Activated T-cell treated with anti-CD3 and anti-CD28 coated beads, Interleukin-2, amount 50 U/mL, for 48 hours (primary cell): ENCODE results near the gene BAIAP3.
A peak's percentile ranks its signal among the peaks of the same experiment; 100 is the strongest.

ENCODE experiments used
- DNase-seq, 2 experiments: peaks; one replicate each; pipeline ENCODE4 v3.0.0-alpha.2; 2020

Gene BAIAP3

DNA sequence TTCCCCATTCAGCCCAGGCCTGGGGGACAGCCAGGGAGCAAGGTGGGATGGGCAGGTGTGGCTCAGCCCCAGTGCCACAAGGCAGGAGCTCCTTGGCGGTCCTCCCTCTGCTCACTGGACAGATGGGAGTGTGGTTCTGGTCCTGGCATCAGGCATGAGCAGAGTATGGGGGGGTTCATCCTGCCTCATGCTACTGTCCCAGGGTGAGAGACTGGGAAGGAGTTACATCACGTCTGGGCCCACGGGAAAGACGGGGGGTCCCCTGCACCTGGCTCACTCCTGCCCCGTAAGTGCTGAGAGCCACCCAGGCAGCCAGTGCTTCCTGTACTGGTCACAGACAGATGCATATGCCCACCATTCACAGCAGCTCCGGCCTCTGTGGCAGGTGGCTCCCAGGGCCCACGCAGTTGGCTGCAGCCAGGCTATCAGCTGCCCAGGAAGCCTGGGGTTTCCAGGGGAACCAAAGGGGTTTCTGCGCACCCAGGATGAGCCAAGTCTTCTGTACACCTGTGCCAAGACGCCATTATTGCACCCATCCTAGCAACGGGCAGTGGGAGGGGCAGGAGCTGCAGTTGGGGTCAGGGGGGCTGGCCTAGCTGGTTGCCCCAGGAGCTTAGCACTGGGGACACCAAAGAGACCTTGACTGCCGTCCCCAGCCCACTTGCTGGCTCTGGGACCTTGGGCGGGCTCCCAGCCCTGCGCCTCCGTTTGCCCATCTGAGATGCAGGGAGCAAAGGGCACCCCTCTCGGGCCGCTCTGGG is 1.9 kb downstream of the BAIAP3 start:
- no peak for DNase-seq

DNA sequence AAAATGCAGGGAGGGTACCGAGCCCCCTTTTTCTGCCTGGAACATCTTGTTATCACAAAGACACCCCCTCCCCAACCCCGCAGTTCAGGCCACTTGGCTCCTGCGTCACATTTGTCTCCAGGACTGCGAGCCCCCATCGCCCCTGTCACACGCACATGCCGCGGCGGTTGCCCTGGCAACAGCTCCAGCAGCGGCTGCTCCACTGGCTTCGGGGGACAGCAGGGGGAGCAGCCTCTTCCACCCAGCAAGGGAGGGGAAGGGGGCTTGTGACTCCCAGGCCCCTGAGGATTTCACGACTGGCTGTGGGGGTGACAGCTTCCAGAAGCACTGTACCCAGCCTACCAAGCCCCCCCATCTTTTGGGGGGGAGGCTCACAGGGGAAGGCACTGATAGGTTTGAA is 2.6 kb downstream of the BAIAP3 start:
- DNase-seq = no peak

DNA sequence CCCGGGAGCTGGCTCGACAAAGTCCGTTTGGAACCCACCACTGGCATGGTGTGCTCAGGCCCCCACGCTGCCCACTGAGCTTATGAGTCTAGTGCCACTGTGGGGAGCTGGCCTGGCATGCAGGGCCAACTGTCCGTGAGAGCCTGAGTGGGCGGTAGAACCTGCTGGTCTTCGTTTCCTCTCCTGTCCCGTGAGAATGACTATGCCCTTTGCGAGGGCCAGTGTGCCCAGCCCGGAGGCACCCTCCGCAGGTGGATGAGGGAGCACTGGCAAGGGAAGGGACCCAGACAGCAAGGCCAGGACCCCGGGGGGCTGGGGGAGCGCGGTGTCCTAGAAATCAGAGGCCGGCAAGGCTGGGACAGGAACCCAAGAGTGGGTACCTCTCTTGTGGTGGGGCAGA is 3.2 kb downstream of the BAIAP3 start:
- DNase-seq = no peak

DNA sequence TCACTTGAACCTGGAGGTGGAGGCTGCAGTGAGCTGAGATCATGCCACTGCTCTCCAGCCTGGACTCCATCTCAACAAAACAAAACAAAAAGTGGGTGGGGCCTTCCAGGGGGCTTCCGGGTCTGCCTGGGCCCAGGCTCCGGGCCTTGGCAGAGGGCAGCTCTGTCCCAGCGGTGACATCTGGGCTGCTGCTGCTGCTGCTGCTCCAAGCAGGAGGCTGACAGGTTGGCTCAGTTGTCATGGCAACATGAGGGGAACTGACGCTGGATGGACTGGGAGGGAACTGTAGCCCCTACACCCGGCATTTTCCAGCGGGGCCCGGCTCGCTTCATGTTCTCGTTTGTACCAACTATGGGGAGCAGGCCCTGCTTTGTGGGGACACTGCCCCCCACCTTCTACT is 4.0 kb downstream of the BAIAP3 start:
- DNase-seq = no peak

DNA sequence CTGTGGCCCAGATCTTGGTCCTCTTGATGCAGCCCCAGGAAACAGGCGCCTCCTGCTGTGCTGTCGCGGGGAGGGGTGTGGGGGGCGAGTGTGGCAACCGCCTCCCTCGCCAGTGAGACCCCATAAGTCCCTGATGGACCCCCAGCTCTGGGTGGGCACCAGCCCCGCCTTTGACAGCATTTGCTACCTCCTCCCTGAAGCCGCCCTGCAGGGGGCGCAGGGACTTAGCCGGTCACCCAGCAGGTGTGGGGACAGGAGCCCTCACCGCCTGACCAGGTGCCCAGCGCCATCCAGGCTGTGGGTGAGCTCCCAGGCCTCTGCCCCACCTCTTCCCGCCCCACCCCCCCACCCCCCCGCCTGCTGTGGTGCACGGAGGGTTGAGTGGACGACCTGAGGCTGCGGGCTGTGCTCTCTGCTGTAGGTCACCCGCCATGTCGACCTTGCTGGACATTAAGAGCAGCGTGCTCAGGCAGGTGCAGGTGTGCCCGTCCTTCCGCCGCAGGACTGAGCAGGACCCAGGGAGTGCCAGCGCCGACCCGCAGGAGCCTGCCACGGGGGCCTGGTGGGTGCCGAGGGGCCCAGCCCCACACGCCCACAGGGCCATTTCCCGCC is 4.8 kb downstream of the BAIAP3 start:
- DNase-seq = no peak

DNA sequence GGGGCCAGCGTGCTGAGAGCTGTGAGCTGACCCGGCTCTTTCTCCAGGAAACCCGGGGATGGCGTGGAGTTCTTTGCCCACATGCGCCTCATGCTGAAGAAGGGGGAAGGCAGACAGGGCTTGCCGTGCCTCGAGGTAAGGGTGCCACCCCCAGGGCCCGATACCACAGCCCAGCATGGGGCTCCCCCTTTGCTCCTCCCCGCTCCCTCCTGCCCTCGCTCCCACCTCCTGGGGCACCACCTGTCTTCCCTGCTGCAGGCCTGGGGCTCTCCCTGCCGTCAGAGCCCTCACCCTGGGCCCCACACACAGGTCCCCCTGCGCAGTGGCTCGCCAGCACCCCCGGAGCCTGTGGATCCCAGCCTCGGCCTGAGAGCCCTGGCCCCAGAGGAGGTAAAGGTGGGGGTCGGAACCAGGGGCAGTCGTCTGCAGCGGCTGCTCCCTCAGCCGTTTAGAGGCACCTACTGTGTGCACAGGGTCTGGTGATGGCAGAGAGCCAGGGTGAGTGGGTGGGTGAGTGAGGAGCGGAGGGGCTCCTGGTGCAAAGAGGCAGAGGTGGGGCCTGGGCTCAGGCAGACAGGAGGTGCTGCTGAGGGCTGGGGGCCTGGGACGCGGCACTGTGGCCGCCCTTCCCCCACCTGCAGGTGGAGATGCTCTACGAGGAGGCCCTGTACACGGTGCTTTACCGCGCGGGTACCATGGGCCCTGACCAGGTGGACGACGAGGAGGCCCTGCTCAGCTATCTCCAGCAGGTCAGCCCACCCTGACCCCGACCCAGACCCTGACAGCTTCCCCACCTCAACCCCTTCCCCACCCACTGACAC is 5.6 kb downstream of the BAIAP3 start:
- DNase-seq = no peak

DNA sequence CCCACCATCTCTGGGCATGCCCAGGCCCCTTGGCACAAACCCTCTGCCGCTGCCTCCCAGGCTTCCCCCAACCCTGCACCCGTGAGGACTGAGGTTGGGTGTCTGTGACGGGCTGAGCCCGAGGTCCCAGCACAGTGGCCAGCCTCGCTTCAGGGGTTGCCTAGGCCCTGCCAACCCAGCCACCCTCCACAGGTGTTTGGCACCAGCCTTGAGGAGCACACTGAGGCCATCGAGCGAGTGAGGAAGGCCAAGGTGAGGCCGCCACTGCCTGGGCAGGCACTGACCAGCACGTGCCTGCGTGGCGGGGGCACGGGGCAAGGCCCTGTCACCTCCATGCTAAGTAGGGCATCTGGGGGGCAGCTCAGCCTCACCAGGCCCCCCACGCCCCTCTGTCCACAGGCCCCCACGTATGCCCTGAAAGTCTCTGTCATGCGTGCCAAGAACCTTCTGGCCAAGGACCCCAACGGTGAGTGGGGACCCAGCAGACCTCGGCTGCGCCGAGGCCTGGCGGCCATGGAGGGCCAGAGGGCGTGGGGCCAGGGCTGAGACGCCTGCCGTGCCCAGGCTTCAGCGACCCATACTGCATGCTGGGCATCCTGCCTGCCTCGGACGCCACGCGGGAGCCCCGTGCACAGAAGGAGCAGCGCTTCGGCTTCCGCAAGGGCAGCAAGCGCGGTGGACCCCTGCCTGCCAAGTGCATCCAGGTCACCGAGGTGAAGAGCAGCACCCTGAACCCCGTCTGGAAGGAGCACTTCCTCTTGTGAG is 7.5 kb downstream of the BAIAP3 start:
- no peak for DNase-seq

DNA sequence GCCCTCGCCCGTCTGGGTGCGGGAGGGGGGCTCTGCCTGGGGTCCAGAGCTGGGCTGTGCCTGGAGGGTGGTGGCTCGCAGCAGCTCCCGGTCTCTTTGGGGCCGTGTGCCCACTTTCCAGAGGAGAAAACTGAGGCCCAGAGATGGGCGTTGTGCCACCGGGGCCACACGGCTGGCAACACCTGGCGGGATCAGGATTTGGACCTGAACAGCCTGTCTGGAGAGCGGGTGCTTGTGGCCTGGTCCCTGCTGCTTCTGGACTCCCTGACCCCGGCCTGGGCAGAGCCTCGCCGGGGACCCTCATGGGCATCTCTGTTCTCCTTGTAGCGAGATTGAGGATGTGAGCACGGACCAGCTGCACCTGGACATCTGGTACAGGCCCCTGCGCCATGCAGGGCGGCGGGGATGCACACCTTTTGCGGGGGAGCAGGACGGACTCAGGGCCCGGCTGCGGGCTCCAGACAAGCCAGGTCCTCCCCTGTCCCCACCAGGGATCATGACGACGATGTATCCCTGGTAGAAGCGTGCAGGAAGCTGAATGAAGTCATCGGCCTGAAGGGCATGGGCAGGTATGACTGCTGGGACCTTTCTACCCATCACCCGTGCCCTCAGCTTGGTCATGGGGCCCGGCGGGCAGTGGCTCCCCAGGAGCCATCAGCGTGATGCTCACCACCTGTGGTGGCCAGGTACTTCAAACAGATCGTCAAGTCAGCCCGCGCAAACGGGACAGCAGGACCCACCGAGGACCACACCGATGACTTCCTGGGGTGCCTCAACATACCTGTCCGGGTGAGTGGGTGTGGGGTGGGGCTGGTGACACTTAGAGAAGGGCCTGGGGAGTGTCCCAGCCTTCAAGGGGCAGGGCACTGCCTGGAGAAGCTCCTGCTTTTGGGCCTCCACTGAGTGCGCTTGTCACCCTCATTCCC is 8.3 kb downstream of the BAIAP3 start:
- no peak for DNase-seq

DNA sequence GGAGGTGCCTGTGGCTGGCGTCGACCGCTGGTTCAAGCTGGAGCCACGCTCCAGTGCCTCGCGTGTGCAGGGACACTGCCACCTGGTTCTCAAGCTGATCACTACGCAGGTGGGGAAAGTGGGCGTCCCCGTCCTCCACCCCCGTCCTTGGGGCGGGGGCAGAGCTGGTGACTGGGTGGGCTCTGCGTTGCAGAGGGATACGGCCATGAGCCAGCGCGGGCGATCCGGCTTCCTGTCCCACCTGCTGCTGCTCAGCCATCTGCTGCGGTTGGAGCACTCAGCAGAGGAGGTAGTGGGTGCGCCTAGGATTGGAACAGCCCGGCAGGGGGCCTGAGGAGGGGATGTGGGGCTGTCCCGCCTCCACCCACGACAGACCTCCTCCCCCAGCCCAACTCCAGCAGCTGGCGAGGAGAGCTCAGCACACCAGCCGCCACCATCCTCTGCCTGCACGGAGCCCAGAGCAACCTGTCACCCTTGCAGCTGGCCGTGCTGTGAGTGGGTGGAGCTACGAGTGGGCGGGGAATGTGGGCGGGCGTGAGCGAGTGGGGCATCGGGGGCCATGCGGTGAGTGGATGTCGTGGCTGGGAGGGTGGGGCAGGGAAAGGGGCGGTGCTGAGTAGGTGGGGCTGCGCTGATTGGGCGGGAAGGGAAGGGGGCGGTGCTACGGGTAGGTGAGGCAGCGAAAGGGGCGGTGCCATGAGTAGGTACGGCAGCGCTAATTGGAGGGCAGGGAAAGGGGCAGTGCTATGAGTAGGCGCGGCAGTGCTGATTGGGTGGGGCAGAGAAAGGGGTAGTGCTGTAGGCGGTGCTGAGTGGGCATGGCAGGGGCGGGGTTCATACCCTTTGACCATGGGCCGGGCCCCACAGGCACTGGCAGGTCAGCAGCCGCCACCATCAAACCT is 9.3 kb downstream of the BAIAP3 start:
- peak; percentile 94 for DNase-seq

DNA sequence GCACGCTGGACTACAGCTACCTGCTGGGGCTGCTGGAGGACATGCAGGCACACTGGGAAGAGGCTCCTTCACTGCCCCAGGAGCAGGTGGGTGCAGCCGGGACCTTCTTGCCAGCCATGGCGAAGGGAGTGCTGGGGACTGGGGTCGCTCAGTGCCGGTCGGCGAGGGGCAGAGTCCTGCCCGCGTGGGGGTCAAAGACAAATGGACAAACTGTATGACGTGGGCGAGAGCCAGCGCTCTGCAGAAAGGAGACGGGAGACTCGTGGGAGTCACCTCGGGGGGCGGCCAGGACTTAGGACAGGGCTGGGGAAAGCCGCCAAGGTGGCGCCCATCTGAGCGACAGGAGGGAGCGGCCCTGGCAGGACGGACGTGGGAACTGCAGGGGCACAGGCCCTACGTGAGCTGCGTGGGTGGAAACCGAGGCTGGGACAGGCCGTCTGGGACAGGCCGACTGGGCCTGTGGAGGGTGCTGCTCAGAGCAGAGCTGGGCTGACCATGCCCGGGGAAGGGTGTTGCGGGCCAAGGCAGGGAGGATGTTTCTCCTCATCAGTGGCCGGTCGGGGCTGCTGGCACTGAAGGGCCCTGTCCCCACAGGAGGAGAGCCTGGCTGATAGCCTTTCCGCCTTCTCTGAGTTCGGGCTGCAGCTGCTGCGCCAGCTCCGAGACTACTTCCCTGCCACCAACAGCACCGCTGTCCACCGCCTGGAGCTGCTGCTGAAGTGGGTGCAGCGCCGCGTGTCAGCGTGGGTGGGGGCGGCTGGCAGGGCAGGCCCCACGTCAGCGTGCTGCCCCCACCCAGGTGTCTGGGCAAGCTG is 10.2 kb downstream of the BAIAP3 start:
- DNase-seq = no peak

DNA sequence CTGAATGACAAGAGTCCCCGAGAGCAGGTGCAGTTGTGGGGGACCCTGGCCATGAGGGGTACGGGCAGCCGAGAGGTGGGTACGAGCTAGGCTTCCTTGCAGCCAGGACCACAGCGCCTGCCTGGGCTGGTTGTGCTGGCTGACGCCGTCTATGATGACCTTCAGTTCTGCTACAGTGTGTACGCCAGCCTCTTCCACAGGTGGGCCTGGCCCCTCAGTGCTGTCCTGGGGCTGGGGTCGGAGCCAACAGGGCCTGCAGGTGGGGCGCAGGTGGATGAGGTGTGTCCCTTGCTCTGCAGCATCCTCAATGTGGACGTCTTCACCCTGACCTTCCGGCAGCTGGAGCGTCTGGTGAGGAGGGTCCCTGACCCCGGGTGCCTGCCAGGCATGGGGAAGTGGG is 11.1 kb downstream of the BAIAP3 start:
- DNase-seq = no peak

DNA sequence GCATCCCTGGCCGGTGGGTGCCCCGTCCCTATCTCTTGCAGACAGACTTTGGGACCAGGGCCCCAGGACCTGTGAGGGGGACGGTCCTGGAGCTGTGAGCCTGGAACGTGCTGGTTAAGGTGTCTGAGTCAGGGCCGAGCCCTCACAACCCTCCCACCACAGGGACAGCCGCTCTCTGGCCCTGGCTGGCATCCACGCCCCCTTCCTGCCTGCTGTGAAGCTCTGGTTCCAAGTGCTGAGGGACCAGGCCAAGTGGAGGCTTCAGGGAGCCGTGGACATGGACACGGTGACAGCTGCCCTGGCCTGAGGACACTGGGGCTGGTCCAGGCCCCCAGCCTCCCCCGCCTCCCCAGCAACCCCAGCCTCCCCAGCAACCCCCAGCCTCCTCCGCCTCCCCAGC is 11.6 kb downstream of the BAIAP3 start:
- no peak for DNase-seq

DNA sequence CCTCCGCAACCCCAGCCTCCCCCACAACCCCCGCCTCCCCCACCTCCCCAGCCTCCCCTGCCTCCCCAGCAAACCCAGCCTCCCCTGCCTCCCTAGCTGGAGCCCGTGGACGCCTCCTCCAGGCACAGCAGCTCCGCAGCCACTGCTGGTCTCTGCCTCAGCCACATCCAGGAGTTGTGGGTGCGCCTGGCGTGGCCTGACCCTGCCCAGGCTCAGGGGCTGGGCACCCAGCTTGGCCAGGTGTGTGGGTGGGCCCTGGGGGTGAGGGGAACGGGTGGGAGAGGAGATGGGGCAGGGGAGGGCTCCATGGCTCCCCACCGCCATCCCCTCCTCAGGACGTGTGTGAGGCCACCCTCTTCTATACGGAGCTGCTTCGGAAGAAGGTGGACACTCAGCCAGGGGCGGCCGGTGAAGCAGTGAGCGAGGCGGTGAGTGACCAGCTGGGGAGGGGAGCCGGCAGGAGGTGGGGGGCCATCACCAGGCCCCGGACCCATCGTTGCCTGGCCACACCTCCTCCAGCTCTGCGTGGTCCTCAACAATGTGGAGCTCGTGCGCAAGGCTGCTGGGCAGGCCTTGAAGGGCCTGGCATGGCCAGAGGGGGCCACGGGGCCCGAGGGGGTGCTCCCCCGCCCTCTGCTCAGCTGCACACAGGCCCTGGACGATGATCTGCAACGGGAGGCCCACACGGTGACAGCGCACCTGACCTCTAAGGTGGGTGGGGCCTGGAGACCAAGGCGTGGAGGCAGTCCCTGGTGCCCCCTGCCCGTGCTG is 12.4 kb downstream of the BAIAP3 start:
- DNase-seq = no peak

DNA sequence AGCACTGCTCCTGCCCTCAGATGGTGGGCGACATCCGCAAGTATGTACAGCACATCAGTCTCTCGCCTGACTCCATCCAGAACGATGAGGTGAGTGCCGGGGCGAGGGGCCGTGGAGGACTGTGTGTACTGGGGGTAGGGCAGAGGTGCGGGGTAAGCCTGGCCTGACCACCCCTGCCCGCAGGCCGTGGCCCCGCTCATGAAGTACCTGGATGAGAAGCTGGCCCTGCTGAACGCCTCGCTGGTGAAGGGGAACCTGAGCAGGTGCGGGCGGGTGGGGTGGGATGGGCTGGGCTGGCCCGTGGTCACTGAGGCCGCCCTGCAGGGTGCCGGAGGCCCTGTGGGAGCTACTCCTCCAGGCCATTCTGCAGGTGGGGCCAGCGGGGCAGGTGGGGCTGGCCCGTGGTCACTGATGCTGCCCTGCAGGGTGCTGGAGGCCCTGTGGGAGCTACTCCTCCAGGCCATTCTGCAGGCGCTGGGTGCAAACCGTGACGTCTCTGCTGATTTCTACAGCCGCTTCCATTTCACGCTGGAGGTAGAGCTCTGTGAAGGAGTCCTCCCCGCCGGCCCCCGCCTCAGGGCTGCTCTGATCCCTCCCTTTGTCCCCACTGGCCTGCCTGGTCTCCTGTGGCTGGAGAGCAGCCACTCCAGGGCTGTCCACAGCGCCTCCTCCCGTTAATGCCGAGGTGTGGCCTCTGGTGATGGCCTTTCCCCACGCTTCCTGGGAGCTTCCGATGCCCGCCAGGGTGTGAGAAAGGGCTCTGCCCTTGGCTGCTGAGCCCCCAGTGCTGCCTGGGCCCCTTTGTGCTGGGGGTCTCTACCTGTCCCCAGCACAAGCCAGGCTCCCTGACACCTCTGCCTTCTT is 13.2 kb downstream of the BAIAP3 start:
- DNase-seq = no peak

DNA sequence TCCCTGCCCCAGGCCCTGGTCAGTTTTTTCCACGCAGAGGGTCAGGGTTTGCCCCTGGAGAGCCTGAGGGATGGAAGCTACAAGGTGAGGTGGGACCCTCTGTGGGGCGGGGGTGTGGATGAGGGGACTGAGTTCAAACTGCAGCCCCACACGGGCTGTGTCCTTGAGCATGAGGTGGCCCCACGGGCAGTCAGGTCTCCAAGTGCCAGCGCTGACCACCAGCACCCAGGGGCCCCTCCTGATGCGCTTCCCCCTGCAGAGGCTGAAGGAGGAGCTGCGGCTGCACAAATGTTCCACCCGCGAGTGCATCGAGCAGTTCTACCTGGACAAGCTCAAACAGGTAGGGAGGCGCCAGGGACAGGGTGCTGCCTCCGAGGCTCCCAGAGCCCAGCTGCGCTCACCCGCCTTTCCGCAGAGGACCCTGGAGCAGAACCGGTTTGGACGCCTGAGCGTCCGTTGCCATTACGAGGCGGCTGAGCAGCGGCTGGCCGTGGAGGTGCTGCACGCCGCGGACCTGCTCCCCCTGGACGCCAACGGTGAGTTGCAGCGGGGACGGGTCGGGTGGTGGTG is 13.9 kb downstream of the BAIAP3 start:
- DNase-seq = no peak

DNA sequence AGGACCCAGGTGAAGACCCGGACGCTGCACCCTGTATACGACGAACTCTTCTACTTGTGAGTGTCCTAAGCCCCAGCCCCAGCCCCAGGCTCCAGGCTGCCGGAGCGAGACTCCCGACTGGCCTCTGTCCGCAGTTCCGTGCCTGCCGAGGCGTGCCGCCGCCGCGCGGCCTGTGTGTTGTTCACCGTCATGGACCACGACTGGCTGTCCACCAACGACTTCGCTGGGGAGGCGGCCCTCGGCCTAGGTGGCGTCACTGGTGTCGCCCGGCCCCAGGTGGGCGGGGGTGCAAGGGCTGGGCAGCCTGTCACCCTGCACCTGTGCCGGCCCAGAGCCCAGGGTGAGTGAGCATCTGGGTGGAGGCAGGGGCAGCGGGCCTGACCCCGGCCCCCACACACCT is 14.5 kb downstream of the BAIAP3 start:
- no peak for DNase-seq

DNA sequence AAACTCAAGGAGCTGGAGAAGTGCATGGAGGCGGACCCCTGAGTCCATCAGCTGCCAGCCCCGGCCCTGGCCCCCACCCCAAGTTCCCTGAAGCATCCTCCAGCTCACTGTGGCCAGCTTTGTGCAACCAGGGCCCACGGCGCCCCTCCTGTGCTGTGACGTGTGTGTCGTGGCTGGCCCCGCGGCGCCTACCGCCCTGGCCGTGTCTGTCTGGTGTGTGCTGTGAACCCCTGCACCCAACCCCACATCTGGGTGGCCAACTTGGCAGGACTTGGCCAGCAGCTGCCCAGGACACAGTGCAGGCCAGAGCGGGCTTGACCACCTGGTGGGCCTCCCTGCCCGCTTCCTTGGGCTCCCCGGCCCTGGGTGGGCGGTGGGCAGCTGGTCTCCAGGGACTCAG is 15.0 kb downstream of the BAIAP3 start:
- no peak for DNase-seq

DNA sequence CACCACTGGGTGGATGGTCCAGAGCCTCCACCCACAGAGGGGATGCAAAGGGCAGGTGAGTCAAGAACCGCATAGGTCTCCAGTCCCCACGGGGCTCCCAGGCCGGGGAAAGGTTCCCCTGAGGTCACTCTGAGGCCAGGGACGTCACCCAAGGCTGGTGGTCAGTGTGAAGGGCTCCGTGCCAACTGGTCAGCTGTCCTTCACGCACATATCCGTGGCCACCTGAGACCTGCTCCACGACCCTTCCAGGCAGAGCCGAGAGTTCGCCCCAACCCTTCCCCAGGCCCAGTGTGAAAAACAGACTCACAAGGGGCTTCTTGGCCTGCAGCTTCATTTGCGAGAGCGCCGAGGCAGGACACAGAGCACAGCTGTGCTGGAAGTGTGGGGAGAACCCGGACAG is 15.5 kb downstream of the BAIAP3 start:
- no peak for DNase-seq
